Activated T-cell treated with anti-CD3 and anti-CD28 coated beads, Interleukin-2, amount 50 U/mL, for 48 hours (primary cell): ENCODE measurements around the gene LDB2.
"Not testable (repeated sequence)": the region's sequence is repeated elsewhere in the genome, so short reads cannot be mapped to it uniquely, and the experiment has no call there.

Experiments used
- DNase-seq, 2 experiments: peaks; one replicate each; pipeline ENCODE4 v3.0.0-alpha.2; 2020

LDB2 gene

DNA sequence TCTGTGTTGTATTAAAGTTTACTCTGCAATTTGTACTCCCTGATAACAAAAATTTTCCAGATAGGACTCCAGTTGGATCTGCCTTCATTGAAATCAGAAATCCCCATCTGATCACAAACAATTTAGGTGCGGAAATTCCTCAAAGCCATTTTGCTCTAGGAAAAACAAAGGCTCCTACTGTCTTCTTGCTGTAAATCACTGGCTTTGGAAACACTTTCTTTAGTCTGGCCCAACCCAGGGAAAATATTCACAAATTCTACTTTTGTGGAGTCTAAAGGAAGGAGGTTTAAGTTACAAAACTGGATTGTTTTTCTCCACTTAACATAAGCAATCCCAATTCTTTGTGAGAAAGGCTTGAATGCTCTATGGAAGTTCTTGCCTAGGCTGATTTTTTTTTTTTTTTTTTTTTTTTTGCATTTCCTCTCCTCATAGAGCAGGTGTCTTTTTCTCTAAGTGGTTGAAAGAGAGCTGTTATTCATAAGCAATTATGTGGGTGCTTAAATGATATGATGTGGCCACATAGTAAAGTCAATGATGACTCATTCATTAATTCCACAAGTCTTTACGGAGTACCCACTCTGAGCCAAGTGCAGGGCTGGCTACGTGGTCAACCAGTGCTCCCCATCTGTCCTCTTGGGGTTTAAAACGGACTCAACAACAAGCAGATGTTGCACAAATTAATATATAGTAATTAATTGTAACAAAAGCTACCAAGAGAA is 261.4 kb downstream of the LDB2 start:
- no peak for DNase-seq

DNA sequence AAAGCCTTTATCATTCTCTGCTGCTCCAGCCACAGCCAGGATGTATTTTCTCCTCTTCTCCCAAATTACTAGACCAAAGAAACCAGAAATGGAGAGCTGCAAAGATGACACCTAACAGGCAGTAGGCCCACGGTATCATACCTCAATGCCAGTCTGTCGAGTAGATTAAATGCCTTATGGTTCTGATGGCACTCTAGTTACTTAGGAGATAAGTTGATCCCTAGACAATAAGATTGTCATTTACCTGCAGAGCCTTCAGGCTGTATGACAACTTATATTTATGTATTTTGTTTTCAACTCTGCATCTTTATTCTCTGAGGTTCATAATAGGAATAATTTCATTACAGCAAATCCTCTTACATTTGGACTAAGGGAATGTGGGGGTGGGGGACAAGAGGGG is 262.1 kb downstream of the LDB2 start:
- DNase-seq, result no peak

DNA sequence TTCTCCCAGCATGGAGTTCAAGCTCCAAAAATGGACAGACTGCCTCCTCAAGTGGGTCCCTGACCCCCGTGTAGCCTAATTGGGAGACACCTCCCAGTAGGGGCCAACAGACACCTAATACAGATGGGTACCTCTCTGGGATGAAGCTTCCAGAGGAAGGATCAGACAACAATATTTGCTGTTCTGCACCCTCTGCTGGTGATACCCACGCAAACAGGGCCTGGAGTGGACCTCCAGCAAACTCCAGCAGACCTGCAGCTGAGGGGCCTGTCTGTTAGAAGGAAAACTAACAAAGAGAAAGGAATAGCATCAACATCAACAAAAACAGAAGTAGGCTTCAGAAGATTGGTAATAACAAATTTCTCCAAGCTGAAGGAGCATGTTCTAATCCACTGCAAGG is 269.2 kb downstream of the LDB2 start:
- DNase-seq, result not testable (repeated sequence)

DNA sequence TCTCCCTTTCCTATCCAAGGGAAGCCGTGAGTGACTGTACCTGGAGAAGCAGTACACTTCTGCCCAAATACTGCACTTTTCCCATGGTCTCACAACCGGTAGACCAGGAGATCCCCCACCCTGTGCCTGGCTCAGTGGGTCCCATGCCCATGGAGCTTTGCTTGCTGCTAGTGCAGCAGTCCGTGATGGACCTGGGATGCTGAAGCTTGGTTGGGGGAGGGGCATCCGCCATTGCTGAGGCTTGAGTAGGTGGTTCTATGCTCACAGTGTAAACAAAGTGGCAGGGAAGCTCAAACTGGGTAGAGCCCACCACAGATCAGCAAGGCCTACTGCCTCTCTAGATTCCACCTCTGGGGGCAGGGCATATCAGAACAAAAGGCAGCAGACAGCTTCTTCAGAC is 269.6 kb downstream of the LDB2 start:
- not testable (repeated sequence) for DNase-seq

DNA sequence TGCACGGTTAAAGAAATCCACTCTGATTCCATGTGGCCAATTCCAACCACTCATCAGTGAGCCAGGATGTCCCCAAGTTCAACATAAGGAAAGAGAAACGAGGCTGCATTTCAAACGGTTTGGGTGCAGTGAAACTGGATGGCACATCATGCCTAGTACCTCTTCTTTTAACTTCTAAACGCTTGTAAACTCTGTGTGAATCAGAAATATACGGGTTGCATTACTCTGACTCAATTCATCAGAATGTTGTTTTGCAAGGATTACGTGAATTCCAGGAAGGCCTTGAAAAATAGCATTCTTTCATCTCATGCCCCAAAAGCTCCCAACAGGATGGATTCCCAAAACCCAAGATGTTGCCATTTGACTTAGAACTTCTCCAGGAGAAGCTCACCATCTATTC is 270.4 kb downstream of the LDB2 start:
- no peak for DNase-seq

DNA sequence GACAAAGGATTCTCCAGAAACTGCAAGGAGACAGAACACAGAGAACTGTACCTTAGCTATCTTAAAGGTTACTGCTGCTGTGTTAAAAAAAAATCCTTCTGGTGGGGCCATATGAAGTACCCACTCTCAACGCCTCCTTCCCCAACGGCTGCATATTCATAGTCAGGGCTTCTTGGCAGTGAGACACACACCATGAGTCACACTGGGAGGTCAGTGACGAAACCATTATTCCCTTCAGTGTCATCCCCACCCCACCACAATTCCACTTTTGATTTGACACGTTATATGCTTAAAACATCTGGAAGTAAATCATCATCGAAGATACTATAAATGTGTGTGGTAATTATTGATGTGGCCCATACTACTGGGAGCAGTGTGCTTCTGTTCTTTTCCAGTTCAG is 271.5 kb downstream of the LDB2 start:
- DNase-seq, result no peak

DNA sequence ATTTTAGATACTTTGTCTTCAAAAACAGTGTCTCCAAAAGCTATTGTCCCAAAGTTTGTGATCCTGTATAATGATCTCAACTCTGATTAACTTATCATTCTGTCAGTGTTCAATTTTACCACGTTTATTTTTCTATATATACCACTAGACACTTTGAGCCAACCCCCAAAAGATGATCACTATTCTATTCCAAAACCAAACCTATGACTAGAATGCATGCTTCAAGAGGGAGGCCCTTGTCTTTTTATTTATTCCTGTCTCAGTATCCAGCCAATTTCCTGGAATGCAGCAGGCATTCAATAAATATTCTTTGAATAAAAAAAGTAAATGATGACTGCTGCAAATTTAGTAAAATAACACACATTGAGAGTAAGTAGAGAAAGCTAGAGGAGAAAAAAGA is 275.6 kb downstream of the LDB2 start:
- DNase-seq, result no peak

DNA sequence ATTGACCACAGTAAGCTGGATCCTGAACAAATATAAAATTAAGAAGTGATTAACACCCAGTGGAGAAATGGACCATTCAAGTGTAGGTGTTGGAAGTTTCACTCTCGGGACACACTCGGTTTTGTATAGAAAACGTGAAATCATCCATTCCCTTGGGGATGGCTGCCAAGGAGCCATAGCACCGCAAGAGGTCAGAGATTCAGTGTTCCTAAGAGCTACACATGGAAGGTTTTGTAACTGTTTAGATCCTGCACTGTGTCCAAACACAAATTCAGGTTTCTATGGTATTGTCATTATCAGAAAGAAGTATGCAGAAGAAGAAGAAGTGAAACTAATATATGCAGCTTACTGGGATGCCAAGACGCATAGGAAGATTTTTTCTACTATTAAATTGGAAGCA is 281.0 kb downstream of the LDB2 start:
- no peak for DNase-seq

DNA sequence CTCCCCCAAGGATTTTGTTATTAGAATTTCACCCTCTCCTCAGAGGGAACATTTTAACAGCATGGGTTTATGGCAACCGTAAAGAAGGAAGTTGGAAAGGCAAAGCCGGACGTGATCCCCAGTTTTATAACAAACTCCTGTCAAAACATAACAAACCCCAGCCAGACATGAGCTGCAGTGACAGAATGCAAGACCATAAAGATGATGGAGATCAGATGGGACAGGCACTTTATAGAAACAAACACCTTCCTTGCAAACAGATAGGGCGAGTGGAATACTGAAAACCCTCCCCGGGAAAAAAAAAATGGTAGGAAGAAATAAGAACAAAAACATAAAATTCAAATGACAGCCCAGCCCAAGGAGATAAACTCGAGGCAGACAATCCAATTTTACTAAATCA is 281.4 kb downstream of the LDB2 start:
- DNase-seq, result no peak

DNA sequence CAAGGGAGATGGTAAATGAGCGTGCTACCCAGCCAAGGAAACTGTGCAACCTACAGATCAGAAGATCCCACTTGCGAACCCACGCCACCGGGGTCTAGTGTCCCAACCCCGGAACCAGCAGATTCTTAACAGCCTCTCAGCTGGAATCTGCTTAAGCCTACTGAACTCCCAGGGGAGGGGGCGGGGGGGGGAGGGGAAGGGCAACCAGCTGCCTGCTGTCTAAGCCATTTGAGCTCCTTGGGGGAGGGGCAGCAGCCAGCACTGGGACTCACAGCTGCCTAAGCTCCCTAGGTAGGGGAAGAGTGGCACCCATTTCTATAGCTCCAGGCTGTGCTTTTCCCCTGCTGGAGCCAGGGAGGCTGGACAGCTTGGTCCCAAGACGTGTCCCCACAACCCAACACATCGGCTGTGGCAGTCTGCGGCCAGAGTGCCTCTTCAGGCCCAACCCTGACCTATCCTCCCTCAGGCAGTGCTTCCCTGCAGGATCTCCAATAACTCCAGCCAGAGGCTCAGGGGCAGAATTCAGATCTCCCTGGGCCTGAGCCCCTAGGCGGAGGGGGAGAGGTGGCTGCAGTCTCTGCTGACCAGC is 289.2 kb downstream of the LDB2 start:
- no peak for DNase-seq

DNA sequence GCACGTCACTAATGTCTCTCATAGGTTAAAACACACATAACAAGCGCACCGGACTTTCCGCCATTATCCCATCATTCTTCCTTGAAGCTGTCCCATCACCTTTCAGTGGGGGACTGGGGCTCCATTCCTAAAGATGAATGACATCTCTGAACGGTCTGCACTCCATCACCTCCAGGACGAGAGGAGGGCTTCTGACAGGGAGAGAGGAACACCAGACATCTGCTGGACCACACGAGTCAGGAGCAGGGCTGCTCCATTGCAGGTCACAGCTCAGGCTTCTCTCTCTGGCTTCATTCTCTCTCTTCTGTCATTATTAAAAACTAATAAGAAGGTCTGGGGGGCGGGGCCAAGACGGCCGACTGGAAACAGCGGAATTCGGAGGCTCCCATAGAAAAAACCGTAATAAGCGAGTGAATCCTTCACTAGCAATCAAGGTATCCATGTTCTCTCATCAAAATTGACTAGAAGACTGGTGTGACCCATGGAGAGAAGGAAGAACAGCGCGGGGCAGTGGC is 289.8 kb downstream of the LDB2 start:
- DNase-seq, result no peak

DNA sequence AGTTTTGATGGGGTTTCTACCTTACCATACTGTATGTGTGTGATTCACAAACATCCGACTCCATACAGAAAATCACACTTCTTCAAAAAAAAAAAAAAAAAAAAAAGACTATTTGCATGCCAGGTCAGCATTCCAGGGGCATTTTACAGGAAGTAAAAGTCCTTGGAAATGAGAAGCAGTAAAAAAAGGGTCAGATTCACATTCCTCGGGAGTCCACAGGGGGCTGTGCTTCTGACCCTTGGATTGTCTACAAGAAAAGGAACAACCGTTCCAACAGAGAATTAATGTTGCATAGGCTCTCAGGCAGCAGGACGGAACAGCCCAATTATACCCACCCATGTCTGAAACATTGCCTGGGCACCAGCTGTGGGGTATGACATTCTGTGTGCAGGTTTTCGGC is 290.3 kb downstream of the LDB2 start:
- no peak for DNase-seq

DNA sequence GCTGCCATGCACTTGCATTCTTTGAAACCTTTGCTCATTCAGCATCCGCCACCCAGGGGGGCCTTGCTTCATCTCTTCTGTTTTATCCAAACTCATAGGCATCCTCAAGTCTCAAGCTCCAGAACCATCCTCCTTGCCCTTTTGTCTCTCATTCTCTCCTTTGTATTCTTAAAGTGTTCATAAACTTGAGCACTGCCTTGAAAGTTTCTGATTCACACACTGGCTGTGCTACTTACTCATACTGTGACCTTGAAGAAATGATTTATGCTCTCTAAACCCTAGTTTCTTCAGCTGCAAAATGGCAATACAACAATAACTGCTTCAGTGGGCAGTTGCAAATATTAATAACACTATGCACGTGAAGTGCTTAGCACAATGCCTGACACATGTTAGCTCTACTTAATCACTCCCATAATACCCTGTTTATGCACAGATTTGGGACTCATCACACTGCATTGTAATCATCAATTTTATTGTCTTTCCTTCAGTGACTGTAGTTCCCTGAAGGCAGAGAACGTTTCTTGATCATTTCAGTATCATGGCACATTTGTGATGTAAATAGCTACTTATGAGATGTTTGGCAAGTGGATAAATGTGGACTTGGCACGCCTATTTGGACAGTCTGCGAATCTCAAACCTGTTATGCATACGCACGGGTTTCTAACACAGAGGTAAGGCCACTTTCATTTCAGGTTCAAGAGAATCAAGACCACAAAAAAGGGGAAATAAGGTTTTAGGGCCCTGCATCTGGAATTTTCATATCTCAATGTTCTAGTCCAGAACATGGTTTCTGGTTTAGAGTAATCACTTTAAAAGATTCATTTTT is 291.0 kb downstream of the LDB2 start:
- DNase-seq, result no peak

DNA sequence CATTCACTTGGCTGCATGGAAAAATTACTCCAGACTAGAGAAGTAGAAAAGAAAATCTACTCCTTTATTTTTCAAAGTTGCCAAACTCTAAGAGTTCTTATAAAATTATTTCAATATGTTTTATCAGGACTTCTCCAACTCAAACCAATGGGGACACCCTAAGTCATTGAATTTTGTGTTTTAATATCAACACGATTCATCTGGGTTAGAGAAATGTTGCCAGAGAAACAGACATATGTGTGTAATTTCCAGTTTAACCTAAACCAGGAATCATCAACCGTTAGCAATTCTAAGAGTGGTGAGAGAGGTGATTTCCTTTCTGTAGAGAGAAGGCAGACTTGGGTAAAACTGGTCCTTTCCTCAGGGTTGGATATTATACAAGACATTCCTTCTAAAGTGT is 291.8 kb downstream of the LDB2 start:
- no peak for DNase-seq

DNA sequence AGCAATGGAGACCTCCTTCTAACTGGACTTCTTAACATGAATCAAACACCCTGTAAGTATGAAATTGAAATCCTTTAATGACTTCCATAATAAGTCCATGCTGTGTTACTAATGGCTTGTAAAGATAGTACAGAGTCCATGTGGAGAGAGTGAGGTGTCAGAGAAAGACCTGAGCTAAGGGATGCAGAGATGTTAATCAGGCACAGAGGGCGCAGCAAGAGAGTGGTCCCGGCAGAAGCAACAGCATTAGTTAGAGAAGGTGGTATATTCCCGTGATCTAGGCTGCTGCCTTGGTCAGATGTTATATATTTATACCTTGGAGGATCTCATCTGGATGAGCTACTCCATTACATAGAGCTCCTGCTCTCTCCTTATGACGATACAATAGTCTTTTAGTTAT is 295.3 kb downstream of the LDB2 start:
- no peak for DNase-seq

DNA sequence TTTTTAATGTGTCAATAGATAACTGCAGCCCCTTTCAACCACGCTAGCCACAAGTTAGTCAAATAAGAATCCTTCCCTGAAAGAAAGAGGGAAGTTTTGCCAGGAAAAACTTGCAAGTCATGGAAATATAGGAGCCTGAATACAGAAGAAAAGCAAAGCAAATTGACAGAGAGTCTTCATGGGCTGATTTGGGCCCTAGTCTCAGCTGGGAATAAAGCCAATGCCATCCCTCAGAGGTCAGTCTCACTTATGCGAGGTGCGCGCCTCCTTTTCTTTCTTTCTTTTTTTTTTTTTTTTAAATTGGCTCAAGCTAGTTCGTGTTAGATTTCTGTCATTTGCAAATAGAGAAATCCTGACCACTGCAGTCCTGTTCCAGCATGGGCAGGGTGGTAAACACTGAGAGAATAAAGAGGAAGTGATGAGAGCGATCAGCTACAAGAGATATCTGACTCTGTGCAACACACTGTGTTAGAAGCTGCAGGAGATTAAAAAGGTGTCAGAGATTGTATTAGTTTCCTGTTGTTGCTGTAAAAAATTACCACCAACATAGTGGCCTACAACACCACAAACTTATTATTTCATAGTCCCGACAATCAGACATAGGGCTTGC is 299.7 kb downstream of the LDB2 start:
- no peak for DNase-seq

DNA sequence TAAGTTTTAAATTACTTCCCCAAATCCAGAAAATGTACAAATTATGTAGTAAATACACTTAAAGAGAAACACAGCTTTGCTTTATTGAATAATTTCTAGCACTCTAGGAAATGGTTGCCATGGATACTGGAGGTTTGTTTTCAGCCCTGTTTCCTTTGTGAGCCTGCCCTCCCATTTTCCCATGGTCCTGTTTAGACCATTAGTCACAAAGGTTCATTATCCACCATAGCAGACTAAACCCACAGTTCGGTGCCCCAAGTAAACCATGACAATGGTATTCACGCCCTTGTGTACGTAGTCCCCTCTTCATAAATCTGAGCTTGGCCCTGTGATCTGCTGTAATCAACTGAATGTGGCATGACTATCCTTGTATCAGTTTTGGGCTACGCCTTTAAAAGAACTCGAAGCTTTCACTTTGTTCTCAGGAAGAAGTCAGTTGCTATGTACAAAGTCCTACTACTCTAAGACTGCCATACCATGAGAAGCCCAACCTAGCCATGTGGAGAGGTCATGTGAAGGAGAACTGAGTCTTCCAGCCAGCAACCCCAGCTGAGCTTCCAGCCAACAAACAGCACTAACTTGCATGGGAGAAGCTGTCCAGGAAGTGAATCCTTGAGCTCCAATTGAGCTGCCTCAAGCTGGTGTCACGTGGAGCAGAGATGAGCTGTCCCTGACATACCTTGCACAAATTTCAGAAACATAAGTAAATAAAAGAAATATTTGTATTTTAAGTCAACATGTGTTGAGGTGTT is 300.4 kb downstream of the LDB2 start:
- DNase-seq, result no peak

DNA sequence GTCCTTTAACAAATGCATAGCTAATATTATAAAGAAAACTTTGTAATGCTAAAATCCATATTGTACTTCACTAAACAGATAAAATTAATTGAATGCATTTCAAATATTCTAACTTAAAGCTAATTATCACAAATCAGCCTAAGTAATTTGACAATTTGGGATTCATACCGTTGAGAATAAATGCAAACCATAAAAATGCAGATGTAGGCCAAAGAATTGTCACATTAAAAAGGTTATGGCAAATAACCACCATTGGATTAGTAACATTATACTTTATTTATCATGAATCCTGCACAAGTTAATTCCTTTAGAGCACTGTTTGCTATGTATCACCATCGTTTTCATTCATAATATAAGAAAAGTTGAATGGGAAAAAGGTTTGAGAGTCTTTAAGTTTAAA is 301.0 kb downstream of the LDB2 start:
- DNase-seq, result no peak

DNA sequence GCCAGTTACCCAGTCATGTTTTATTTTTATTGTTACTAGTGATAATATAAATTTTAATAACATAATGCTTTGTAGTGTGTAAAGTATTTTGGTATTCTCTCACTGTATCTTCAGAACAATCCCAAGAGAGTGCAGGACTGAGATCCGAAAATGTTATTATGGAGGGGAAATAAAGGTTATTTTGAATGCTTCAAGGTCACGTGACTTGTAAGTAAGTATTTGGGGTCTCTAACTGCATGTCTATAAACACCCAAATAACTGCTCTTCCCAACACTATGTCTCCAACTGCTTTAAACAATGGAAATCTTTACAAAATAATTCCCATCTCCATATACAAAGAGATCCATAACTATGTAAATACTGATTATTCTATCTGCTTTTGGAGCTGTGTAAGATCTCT is 302.2 kb downstream of the LDB2 start:
- DNase-seq, result no peak

DNA sequence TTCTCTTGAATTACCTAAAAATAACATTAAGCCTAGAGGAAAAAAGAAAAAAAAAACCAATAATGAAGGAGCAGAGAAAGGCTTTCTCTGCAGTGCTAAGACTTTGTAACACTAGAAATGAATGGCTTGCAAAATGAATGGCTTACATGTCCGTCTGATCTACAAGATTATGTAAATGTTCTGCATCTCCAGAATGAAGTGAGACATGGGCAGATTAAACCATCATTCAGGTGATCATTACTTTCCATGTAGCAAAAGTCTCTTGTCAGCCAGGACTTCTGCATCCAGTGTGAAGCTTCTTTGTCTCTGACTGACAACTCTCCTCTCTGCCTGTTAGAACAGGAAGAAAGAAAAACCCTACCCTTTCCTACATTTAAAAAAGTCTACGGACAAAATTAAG is 304.3 kb downstream of the LDB2 start:
- DNase-seq, result no peak

DNA sequence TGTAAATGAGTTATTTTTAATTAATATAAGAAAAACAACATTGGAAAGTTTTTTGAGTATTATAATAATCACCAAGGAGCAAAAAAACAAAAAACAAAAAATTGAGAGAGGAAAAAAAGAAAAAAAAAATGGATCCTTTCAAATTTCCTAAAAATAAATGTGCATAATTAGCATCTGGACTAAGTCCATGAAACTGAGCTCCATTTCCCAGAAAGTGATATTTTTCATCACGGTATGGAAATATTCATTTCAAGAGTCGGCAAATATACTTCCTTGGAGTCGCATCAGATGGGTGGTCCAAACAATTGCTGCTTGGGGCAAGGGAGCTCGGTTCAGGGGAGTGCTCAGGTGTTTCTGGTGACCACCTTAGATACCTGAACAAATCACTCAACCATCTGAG is 305.1 kb downstream of the LDB2 start:
- no peak for DNase-seq

DNA sequence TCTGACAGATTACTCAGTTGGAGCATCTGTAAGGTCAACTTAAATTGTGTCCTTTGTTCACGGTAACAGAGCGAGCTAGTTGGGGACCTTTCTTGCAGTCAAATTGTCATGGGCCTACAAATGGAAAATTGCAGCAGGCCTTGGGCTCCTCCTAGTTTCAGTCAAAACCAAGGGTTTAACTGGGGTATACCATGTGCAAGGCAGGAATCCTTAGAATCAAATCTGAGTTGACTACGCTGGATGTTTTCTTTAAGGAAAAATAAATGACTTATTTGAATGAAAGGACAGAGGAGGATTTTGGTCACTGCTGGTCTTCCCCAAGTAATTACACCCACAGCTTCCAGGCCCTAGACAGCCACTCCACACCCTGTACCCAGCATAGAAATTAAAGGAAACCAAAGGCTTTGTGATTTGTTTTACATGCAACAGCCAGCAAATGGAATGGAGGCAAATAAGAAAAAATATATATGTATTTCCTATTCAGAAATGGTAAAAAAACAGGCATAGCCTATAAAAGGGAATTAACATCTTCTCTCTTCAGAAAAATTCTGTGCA is 307.1 kb downstream of the LDB2 start:
- DNase-seq, result no peak

DNA sequence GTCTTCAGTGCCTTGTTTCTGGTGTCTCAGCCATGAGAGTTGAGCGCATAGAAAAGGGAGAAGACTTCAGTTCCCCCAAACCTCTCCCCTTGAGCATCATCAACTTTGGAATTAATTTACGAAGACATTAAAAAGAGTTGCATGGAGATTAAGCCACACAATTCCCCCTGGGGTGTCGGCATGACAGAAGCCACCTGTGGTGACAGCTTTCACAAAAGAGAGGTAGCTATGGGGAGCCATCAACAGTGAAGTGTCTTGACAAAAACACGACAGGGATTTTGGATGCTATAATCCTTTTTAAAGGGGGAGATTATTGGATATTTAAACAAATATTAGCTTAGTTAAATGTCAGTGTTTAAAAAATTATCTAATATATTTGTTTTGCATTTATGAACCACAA is 307.6 kb downstream of the LDB2 start:
- DNase-seq, result no peak
